HepG2 (cell line): ENCODE measurements around the gene GAL3ST3. TPM values are rescaled to one million over a fixed set of nuclear protein-coding genes. Genes with fewer than 3 reads are reported as not detected.

ENCODE experiments used
- ATAC-seq: fragments of 200-7000 bp; cut with Tn5 transposase; 3 replicates; pipeline ENCODE4 v1.9.1; 2020; ENCODE audit warnings: mild to moderate bottlenecking, moderate library complexity
- BruUV-seq: library from RNA; stranded (reverse); fragments of 400-500 nt; replicated peaks from 2 replicates; lab custom pipeline; 2021; lab: Mats Ljungman, UMichigan
- CTCF ChIA-PET: fragments of 300-600 bp; formaldehyde crosslinking; extraction: SDS; loops from one replicate; lab custom pipeline; 2021; ENCODE audit warnings: low total read pairs, inconsistent platforms, low intra/inter-chr PET ratio; lab: Yijun Ruan, JAX
- POLR2A ChIA-PET: fragments of 350-600 bp; sonication (Branson Sonifier 250); formaldehyde crosslinking; loops from one replicate; lab custom pipeline; 2020; ENCODE audit warnings: antibody characterized with exemption, inconsistent platforms; lab: Yijun Ruan, JAX
- DNase-seq: peaks from one replicate; pipeline ENCODE4 v3.0.0-alpha.2; 2015; ENCODE audit warnings: low spot score
- FAIRE-seq: peaks from 3 replicates; lab custom pipeline; 2011; peaks lifted over from hg19 to GRCh38; lab: Jason Lieb, UNC
- H2AFZ ChIP-seq: one replicate; pipeline ENCODE4 v1.6.1; 2011; ENCODE audit warnings: low read length, inconsistent platforms
- H3K27ac ChIP-seq: fragments of 300-600 bp; 3 replicates; pipeline ENCODE4 v1.8.0; 2011; ENCODE audit warnings: mixed run types, mild to moderate bottlenecking, mixed read lengths, low read length, inconsistent platforms; ENCODE audit not compliant: insufficient read depth; ENCODE audit errors: extremely low read length
- H3K27me3 ChIP-seq, 2 experiments: fragments of 200-600 bp in 1 of 2; 2 replicates in 1 of 2; 3 replicates in 1 of 2; pipeline versions ENCODE4 v1.6.0 to v1.8.0; 2011; ENCODE audit warnings: low read length in 2 of 2, mild to moderate bottlenecking in 2 of 2, moderate library complexity in 2 of 2, inconsistent platforms in 1 of 2; ENCODE audit not compliant: insufficient read depth in 2 of 2, control insufficient read depth in 1 of 2
- H3K36me3 ChIP-seq, 2 experiments: fragments of 200-600 bp in 1 of 2; replicated peaks in 1 of 2; 2 replicates in 1 of 2; 3 replicates in 1 of 2; pipeline versions ENCODE4 v1.5.1 to v1.8.0; 2011; ENCODE audit warnings: low read length in 2 of 2, inconsistent platforms in 1 of 2; ENCODE audit not compliant: insufficient read depth in 2 of 2, control insufficient read depth in 1 of 2
- H3K4me1 ChIP-seq: 2 replicates; pipeline ENCODE4 v1.5.1; 2012; ENCODE audit warnings: low read length, inconsistent platforms; ENCODE audit not compliant: insufficient read depth
- H3K4me2 ChIP-seq: 2 replicates; pipeline ENCODE4 v1.6.0; 2011; ENCODE audit warnings: low read depth, low read length, inconsistent platforms
- H3K4me3 ChIP-seq, 3 experiments: fragments of 200-600 bp in 1 of 3; sonication (generic), shearing (Covaris generic) in 1 of 3; replicated peaks in 1 of 3; 2 replicates each; pipeline ENCODE4 v1.5.1; 2011 to 2016; ENCODE audit warnings: low read length in 3 of 3, inconsistent platforms in 2 of 3, low read depth in 2 of 3, mild to moderate bottlenecking in 2 of 3, control low read depth in 1 of 3, mixed read lengths in 1 of 3; ENCODE audit not compliant: insufficient read depth in 1 of 3
- H3K79me2 ChIP-seq: one replicate; pipeline ENCODE4 v1.6.1; 2011; ENCODE audit warnings: low read length, inconsistent platforms; ENCODE audit not compliant: insufficient read depth
- H3K9ac ChIP-seq: 2 replicates; pipeline ENCODE4 v1.6.0; 2011; ENCODE audit warnings: mild to moderate bottlenecking, low read depth, low read length, inconsistent platforms; ENCODE audit not compliant: insufficient read depth
- H3K9me3 ChIP-seq: 2 replicates; pipeline ENCODE4 v1.5.1; 2012; ENCODE audit warnings: mild to moderate bottlenecking, low read length
- H4K20me1 ChIP-seq: 2 replicates; pipeline ENCODE4 v1.6.0; 2011; ENCODE audit warnings: inconsistent platforms, mild to moderate bottlenecking, low read length, moderate library complexity; ENCODE audit not compliant: insufficient read depth
- CCAR2 ChIP-seq: fragments of 200-400 bp; formaldehyde crosslinking; optimal IDR thresholded peaks from 2 replicates; pipeline ENCODE3; 2018; ENCODE audit warnings: low read depth, mild to moderate bottlenecking, low read length, moderate library complexity
- ETS1 ChIP-seq: sonication (generic); formaldehyde crosslinking; IDR thresholded peaks from 2 replicates; pipeline ENCODE4 v1.4.0; 2020; ENCODE audit warnings: missing genetic modification reagents
- NCOA2 ChIP-seq: sonication (generic); formaldehyde crosslinking; IDR thresholded peaks from 2 replicates; pipeline ENCODE4 v1.8.0; 2022; ENCODE audit warnings: inconsistent platforms
- POLR2G ChIP-seq: fragments of 200-400 bp; formaldehyde crosslinking; IDR thresholded peaks from 2 replicates; pipeline ENCODE4 v1.6.1; 2018; ENCODE audit warnings: mild to moderate bottlenecking, low read depth, low read length, moderate library complexity
- RARG ChIP-seq: sonication (generic); formaldehyde crosslinking; IDR thresholded peaks from 2 replicates; pipeline ENCODE4 v1.4.0; 2020; ENCODE audit warnings: low read depth, mild to moderate bottlenecking, missing genetic modification reagents
- SYNCRIP ChIP-seq: fragments of 200-400 bp; formaldehyde crosslinking; IDR thresholded peaks from 2 replicates; pipeline ENCODE4 v1.6.1; 2018; ENCODE audit warnings: mild to moderate bottlenecking, low read depth, low read length; ENCODE audit not compliant: insufficient read depth
- TBP ChIP-seq: sonication (generic); formaldehyde crosslinking; IDR thresholded peaks from 2 replicates; pipeline ENCODE4 v1.5.0; 2020; ENCODE audit warnings: missing genetic modification reagents
- TOE1 ChIP-seq: sonication (generic); formaldehyde crosslinking; IDR thresholded peaks from 2 replicates; pipeline ENCODE4 v1.4.0; 2020; ENCODE audit warnings: mild to moderate bottlenecking, missing genetic modification reagents
- ZFP41 ChIP-seq: sonication (generic); formaldehyde crosslinking; IDR thresholded peaks from 2 replicates; pipeline ENCODE4 v1.4.0; 2020; ENCODE audit warnings: mild to moderate bottlenecking, missing genetic modification reagents, borderline replicate concordance
- ZMAT5 ChIP-seq: sonication (generic); formaldehyde crosslinking; IDR thresholded peaks from 2 replicates; pipeline ENCODE4 v1.5.0; 2020; ENCODE audit warnings: mild to moderate bottlenecking, low read depth, missing genetic modification reagents, borderline replicate concordance
- ZNF251 ChIP-seq: sonication (generic); formaldehyde crosslinking; IDR thresholded peaks from 2 replicates; pipeline ENCODE4 v1.9.0; 2021; ENCODE audit warnings: mild to moderate bottlenecking, missing genetic modification reagents
- ZNF33B ChIP-seq: sonication (generic); formaldehyde crosslinking; IDR thresholded peaks from 2 replicates; pipeline ENCODE4 v1.5.1; 2020; ENCODE audit warnings: mild to moderate bottlenecking, missing genetic modification reagents
- ZNF503 ChIP-seq: sonication (generic); formaldehyde crosslinking; IDR thresholded peaks from 2 replicates; pipeline ENCODE4 v1.4.0; 2020; ENCODE audit warnings: missing genetic modification reagents
- WGBS: methylation state at CpG from one replicate; pipeline ENCODE4 v1.1.6; 2017; ENCODE audit warnings: low lambda C conversion rate; 5-methylcytosine and 5-hydroxymethylcytosine counted together
- in situ Hi-C: cut with HindIII; loops from 2 replicates; pipeline ENCODE4 v1.10.0; 2017; ENCODE audit warnings: low pct_unique_long_range_greater_than_20kb; ENCODE audit not compliant: extremely low pct_ligation_motif_present
- intact Hi-C: fragments of 100-400 bp; cut with micrococcal nuclease; formaldehyde crosslinking; loops from one replicate; pipeline ENCODE4 v1.10.0; 2022; ENCODE audit not compliant: unreplicated experiment
- polyA plus RNA-seq, 8 experiments: library from polyadenylated mRNA; depleted of rRNA in 3 of 8; stranded (reverse) in 7 of 8; unstranded in 1 of 8; fragments of >200 nt; fragmentation: Illumina TruSeq in 4 of 8; extraction: Trizol in 4 of 8; gene quantifications; 2 replicates each; pipeline versions ENCODE4 v1.2.1 to v1.2.3, GENCODE V29; 2011 to 2016; ENCODE audit warnings: low read depth in 4 of 8, missing spikeins in 1 of 8, mixed read lengths in 1 of 8; ENCODE audit not compliant: insufficient read depth in 1 of 8
- total RNA-seq, 5 experiments: library from RNA; depleted of rRNA; stranded (reverse); fragments of >200 nt; fragmentation: Illumina TruSeq; extraction: Trizol; gene quantifications; 2 replicates each; pipeline ENCODE4 v1.2.3, GENCODE V29; 2016; ENCODE audit warnings: low read depth in 1 of 5

GAL3ST3 gene
- total and polyA plus RNA-seq, 2 of the 13 experiments (the other 11 are each of a cell fraction or from before 2014, with no cell fraction given) = not detected

GRCh38 chr11:66015936-66016792 is 32.8 kb downstream of the GAL3ST3 start:
- H3K9me3 ChIP-seq = no peaks in the 10 kb centered on the region
- no peak for TF ChIP-seq ZFP41 (CRISPR knock-in tag)
- no peak for TF ChIP-seq RARG
- TF ChIP-seq ZMAT5 (CRISPR knock-in tag) = no peak
- no peak for TF ChIP-seq CCAR2
- TF ChIP-seq TBP (CRISPR knock-in tag) = no peak
- TF ChIP-seq ZNF33B = no peak
- no peak for TF ChIP-seq TOE1 (CRISPR knock-in tag)
- no peak for TF ChIP-seq NCOA2 (CRISPR knock-in tag)
- TF ChIP-seq ETS1 (CRISPR knock-in tag) = no peak
- no peak for TF ChIP-seq POLR2G
- TF ChIP-seq ZNF503 = no peak
- TF ChIP-seq SYNCRIP = no peak
- no peak for TF ChIP-seq ZNF251 (CRISPR knock-in tag)
- TF ChIP-seq, all 625 proteins: peak for 0
- ATAC-seq (0 out of 3 replicates have a peak, but pooled peaks have one; percentile 6), FAIRE-seq (no peak), DNase-seq (no peak)
- no peak overlapping the region for H2AFZ ChIP-seq
- in situ Hi-C loops = no loop called here
- H3K79me2 ChIP-seq = no peaks in the 10 kb centered on the region
- H3K4me3 ChIP-seq = no peak overlapping the region
- no TSS peak for BruUV-seq
- CTCF ChIA-PET = no interaction called here
- H3K27me3 ChIP-seq = peaks cover 10 to 39% of the 10 kb centered on the region in 2 experiments; a peak in 4 of 5 replicates
- no peak overlapping the region for H3K27ac ChIP-seq
- no peaks in the 10 kb centered on the region for H4K20me1 ChIP-seq
- WGBS = 10% methylated on average over 8 of the region's 18 CpGs
- H3K4me1 ChIP-seq = peaks cover 1% of the 10 kb centered on the region; the same call in 1 of the 2 replicates
- intact Hi-C loops = no loop called here
- H3K4me2 ChIP-seq = no peak overlapping the region
- H3K9ac ChIP-seq = no peak overlapping the region
- H3K36me3 ChIP-seq = no peaks in the 10 kb centered on the region
- POLR2A ChIA-PET = interaction anchor here (0.6 kb wide), 1 partner anchor 15 kb away, joined by 3 read pairs; no protein-coding TSS in a partner anchor
